Central memory CD8-positive, alpha-beta T cell (primary cell): ENCODE measurements around the gene COL3A1.

Experiments used
- ATAC-seq: fragments of 150-1000 bp; cut with Tn5 transposase; replicated peaks from 2 replicates; pipeline ENCODE4 v1.10.0; 2022; ENCODE audit warnings: mild to moderate bottlenecking, moderate FRiP score, moderate number of reproducible peaks; ENCODE audit not compliant: poor library complexity, severe bottlenecking; ENCODE audit errors: extremely low read depth
- DNase-seq, 2 donors: peaks; one replicate each; pipeline ENCODE4 v3.0.0; 2021; ENCODE audit warnings: low spot score in 2 of 2
- H3K27ac Mint-ChIP-seq: one replicate; pipeline ENCODE4 v1.8.0; 2022; ENCODE audit warnings: low read depth, mild to moderate bottlenecking, moderate library complexity, mixed read lengths
- H3K27me3 Mint-ChIP-seq: one replicate; pipeline ENCODE4 v1.8.0; 2022; ENCODE audit warnings: mixed read lengths
- H3K36me3 Mint-ChIP-seq: one replicate; pipeline ENCODE4 v1.8.0; 2022; ENCODE audit warnings: mild to moderate bottlenecking, moderate library complexity, mixed read lengths; ENCODE audit not compliant: insufficient read depth
- H3K4me1 Mint-ChIP-seq: one replicate; pipeline ENCODE4 v1.8.0; 2022; ENCODE audit warnings: mixed read lengths
- H3K4me3 Mint-ChIP-seq: one replicate; pipeline ENCODE4 v1.8.0; 2022; ENCODE audit warnings: mild to moderate bottlenecking, moderate library complexity, mixed read lengths
- H3K9me3 Mint-ChIP-seq: one replicate; pipeline ENCODE4 v1.8.0; 2022; ENCODE audit warnings: mixed read lengths

Gene COL3A1

DNA sequence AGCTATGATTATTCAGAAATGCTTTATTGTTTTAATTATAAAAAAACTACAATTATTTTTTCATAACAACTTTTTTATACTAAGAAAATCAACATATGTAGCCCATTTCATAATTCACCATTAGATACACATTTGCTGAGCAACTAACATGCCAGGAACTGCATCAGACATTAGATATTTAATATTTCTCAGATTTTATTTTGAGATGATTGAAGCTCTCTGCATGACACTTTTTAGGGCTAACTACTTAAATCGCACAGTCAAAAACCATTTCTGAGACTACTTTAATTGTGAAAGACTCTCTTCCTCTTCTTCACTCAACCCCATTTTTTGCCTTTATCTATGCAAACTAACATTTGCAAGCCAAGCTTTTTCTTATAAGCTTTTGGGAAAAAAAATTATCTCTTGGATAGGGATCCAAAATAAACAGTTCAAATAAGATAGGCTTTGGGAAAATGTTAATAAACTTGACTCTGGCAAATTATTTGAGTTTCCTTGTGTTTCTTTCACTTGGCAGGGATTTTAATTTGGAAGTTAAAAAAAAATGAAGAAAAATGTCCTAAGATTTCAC, 9.1 kb upstream of the COL3A1 start:
- Mint-ChIP-seq H3K9me3 (no peaks in the 10 kb centered on the region), H3K36me3 (no peaks in the 10 kb centered on the region), H3K27ac (no peak overlapping the region)

DNA sequence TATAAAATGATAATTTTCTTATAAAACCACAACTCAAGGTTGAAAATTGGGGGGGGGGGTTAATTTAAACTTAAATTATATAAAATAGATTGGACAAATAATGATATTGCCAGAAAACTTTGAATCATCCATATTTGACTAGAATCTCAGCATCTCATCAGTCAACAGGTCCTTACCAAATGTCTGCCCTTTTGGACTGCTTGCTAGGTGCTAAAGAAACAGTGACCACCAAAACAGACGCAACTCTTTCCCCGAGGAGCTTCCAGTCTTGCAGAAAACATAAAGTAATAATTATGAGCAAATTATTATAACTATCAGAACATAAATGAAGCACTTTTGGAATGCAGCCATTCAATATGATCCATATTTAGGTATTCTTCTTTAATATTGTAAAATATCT, 8.6 kb upstream of the COL3A1 start:
- no peaks in the 10 kb centered on the region for H3K9me3 Mint-ChIP-seq
- ATAC-seq: no peak

More for the DNA sequence above, 9.1 kb upstream of the COL3A1 start:
- H3K4me1 Mint-ChIP-seq: no peaks in the 10 kb centered on the region
- no peak overlapping the region for H3K4me3 Mint-ChIP-seq
- H3K27me3 Mint-ChIP-seq: no peaks in the 10 kb centered on the region
- ATAC-seq (no peak), DNase-seq (no peak)

DNA sequence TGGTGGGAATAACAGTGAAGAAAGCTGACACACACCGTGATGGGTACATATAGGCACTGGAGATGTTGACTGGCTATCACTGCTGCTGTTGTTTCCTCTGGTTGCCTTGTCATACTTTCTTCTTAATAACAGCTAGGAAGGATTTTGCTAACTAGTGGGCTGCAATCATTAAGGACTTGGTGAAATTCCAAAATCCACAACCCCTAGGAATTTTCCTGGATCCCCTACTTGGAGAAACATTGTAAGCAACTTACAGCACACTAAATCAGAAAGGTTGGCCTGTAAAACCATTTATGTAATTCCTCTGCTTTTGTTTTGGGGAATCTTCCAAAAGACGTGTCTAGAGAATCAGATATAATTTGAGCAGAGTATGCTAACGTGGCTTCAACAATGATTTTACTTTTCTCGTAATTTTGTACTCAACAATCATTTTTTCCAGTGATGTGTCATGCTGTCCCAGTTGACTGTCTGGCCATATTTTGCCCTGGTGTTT, 8.0 kb upstream of the COL3A1 start:
- Mint-ChIP-seq H3K4me3 (no peak overlapping the region), H3K36me3 (no peaks in the 10 kb centered on the region), H3K9me3 (no peaks in the 10 kb centered on the region), H3K4me1 (no peaks in the 10 kb centered on the region), H3K27ac (no peak overlapping the region), H3K27me3 (no peaks in the 10 kb centered on the region)
- no peak for DNase-seq
- ATAC-seq: no peak

More for the DNA sequence above, 8.6 kb upstream of the COL3A1 start:
- Mint-ChIP-seq H3K36me3 (no peaks in the 10 kb centered on the region), H3K4me1 (no peaks in the 10 kb centered on the region), H3K4me3 (no peak overlapping the region), H3K27ac (no peak overlapping the region), H3K27me3 (no peaks in the 10 kb centered on the region)
- DNase-seq: no peak

DNA sequence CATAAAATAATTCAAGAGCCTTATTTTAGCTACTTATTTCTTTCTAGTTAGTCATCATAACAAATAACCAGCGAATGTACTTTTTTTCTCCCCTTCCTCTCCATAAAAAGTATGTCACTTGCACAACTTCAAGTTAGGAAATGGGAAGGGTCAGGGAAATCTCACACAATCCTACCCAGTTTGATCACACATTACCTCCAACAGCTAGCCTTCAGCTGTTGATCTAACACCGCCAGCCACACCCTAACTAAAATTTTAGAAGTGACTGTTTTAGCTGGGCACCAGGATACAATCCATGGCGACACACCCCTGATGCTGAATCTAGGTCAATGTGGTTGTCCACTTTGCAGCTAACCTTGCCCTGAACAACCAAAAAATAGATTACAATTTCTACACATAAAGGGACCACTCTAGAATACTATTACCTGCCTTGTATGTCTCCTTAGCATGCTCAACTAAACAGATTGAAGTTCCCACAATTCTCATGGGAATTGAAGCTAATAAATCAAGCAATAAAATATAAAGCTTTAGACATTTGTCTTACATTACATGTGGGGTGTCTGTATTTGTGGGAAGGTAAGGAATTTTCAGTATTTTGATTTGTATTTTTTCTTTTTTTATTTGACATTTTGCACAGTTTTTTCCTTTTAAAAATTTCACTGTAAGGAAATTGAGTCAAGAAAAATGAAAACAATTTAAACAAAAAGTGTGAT, 7.3 kb upstream of the COL3A1 start:
- Mint-ChIP-seq H3K9me3 (no peaks in the 10 kb centered on the region), H3K36me3 (no peaks in the 10 kb centered on the region), H3K27ac (no peak overlapping the region), H3K4me1 (no peaks in the 10 kb centered on the region), H3K4me3 (no peak overlapping the region), H3K27me3 (no peaks in the 10 kb centered on the region)
- ATAC-seq (no peak), DNase-seq (no peak)

DNA sequence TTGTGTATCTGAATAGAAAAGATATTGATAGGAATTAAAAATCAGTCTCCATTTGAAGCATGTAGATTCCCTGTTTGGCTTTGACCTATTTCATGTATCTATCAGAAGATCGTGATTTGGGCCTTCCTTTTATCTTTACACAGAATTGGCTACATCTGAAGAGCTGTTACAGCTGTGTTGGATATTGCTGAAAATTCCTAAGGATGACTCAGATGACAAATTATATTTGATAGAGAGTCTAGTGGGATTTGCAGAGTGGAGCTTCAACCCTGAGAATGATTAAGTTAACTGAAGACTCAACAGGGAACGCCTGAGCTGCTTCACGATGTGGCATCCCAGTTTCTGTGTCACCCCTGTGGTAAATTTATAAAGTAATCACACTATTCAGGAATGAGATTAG, 4.9 kb upstream of the COL3A1 start:
- no peaks in the 10 kb centered on the region for H3K36me3 Mint-ChIP-seq
- H3K4me3 Mint-ChIP-seq: no peak overlapping the region
- H3K4me1 Mint-ChIP-seq: no peaks in the 10 kb centered on the region
- H3K27ac Mint-ChIP-seq: no peak overlapping the region
- ATAC-seq (no peak), DNase-seq (no peak)
- H3K27me3 Mint-ChIP-seq: no peaks in the 10 kb centered on the region
- no peaks in the 10 kb centered on the region for H3K9me3 Mint-ChIP-seq

DNA sequence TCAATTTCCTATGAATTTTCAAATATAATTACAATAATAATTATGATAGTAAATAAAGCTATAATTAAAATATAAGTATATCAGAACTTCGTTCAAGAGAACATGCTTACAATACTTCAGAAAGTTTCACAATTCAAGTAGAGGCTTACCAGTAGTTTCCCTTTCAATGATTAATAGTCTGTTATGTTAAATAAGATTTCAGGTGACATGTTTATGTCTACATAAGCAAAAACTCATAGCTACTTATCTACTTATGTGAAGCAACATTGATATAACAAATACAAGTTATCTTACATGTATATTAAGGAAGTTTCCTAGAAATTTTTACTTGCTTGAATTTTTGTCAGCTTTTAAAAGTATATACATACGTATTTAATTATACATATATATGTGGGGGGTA, 4.5 kb upstream of the COL3A1 start:
- Mint-ChIP-seq H3K4me3 (no peak overlapping the region), H3K4me1 (no peaks in the 10 kb centered on the region), H3K27ac (no peak overlapping the region), H3K9me3 (no peaks in the 10 kb centered on the region), H3K36me3 (no peaks in the 10 kb centered on the region), H3K27me3 (no peaks in the 10 kb centered on the region)
- no peak for ATAC-seq
- DNase-seq: no peak

DNA sequence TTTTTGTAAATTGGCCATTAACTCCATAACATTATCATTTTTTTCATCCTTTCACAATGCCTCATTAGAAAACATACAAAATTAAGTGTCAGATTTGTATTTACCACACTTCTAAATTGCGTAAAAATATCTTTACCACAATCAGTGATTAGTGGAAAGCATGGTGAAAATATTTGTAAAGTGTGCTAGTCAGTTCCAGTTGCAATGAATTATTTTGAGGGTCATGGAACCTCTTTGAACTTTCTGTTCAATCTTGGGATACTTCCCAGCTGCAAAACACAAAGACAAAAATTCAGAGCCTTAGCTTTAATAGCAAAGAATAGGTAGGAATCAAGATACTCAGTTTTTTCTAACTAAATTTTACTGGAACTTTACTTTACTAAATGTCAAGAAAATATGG, 4.0 kb upstream of the COL3A1 start:
- DNase-seq: no peak
- H3K4me1 Mint-ChIP-seq: no peaks in the 10 kb centered on the region
- no peaks in the 10 kb centered on the region for H3K36me3 Mint-ChIP-seq
- no peak overlapping the region for H3K4me3 Mint-ChIP-seq
- no peaks in the 10 kb centered on the region for H3K9me3 Mint-ChIP-seq
- H3K27me3 Mint-ChIP-seq: no peaks in the 10 kb centered on the region
- no peak overlapping the region for H3K27ac Mint-ChIP-seq
- no peak for ATAC-seq

DNA sequence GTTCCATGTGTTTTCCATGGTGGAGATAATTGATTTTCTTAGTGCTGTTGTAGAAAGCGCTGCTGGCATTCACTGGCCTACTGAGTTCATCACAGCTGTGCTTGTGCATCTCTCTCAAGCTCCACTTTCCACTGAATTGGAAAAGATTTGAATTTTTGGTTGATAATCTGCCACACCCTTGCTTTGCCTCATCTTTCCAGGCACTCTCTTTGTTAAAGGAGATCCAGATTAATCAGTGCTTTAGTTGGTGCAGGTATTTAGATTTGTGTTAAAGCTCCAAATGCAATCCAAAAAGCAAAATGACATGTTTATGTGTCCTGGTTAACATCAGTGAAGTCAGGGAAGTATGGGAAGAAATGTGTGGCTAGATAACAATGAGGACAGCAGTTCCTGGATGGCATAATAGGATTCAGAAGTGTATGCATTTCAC, 2.7 kb upstream of the COL3A1 start:
- no peak overlapping the region for H3K4me3 Mint-ChIP-seq

DNA sequence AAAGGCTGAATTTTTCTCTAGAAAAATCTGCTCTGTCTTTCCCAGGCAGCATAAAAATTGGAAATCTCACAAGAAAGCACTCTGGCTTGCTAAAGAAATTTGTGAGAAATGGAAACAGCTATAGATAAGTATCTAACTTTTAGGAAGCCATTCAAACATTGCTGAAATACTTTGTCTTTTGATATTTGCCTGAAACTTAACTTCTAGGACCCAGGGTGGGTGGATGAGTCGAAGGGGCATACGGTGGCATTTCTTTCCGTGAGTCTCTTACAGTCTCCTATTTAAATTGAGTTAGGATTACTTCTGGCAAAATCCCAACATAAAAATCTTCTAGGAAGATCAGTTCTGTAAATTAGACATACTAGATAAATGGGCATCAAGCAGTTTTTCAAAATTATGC, 532 bp upstream of the COL3A1 start:
- Mint-ChIP-seq H3K4me3 (no peak overlapping the region), H3K27me3 (no peaks in the 10 kb centered on the region), H3K36me3 (no peaks in the 10 kb centered on the region), H3K27ac (no peak overlapping the region), H3K4me1 (no peaks in the 10 kb centered on the region), H3K9me3 (no peaks in the 10 kb centered on the region)
- ATAC-seq (no peak), DNase-seq (no peak)

More for the DNA sequence above, 2.7 kb upstream of the COL3A1 start:
- H3K9me3 Mint-ChIP-seq: no peaks in the 10 kb centered on the region
- no peak overlapping the region for H3K27ac Mint-ChIP-seq
- DNase-seq (no peak), ATAC-seq (no peak)
- no peaks in the 10 kb centered on the region for H3K36me3 Mint-ChIP-seq
- H3K4me1 Mint-ChIP-seq: no peaks in the 10 kb centered on the region
- no peaks in the 10 kb centered on the region for H3K27me3 Mint-ChIP-seq

DNA sequence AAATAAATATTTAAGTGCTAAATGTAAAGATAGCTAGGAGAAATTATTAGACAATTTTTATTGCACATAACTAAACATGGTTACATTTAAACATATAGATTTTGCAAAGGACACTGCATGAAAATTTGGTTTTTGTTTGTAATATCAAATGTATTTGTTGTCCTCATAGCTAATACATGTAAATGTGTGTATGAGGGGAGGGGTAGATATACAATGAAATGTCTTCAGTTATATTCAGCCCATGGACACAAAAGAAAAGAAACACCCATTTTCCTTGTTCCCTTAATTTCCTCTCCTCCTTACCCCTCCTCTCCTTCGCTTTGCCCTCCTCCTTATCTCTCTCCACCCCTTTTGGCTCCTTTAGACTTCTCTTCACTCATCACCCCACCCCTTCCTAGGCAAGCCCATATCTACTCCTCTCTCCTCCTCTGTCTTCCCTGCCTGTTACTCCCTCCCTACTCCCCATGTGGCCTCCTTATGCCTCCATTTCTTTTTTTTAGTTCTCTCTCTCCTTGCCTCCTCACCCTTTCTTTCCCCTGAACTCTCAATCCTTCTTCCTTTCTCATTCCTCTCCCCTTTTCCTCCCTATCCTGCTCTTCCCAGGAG, 1.4 kb downstream of the COL3A1 start:
- ATAC-seq (no peak), DNase-seq (no peak)
- Mint-ChIP-seq H3K36me3 (no peaks in the 10 kb centered on the region), H3K4me1 (no peaks in the 10 kb centered on the region), H3K4me3 (no peak overlapping the region), H3K27me3 (no peaks in the 10 kb centered on the region), H3K9me3 (no peaks in the 10 kb centered on the region), H3K27ac (no peak overlapping the region)

DNA sequence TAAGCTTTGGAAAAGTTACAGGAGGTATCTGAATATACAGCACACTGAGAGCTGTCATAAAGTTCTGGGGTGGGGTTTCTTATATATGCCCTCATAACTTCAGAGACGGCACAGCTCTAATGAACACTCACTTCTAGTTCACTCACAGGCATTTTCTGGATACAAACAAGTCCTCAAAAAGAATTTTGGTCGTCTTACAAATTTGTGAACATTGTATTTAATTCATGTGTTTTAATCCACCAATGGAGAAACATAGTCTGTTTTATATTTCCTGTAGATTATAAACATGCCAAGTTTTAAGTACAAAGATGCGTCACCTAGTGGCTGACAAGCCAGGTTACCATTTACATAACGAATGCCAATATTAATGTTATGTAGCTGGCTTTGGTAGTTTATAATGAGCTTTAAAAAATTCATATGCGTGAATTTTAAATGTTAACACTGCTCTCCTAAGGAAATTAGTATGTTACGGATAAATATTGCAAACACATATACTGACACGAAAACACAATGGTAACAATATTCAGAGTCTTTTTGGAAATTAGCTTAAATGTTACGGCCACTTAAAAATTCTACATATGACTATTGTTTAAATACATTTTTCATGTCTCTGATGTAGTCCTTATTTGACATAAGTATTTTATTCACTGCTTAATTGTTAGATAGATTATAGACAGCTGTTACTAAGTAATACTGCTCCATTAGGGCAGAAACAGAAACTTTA, 2.5 kb downstream of the COL3A1 start:
- Mint-ChIP-seq H3K27ac (no peak overlapping the region), H3K27me3 (no peaks in the 10 kb centered on the region), H3K36me3 (no peaks in the 10 kb centered on the region), H3K9me3 (no peaks in the 10 kb centered on the region), H3K4me3 (no peak overlapping the region), H3K4me1 (no peaks in the 10 kb centered on the region)
- ATAC-seq (no peak), DNase-seq (no peak)

DNA sequence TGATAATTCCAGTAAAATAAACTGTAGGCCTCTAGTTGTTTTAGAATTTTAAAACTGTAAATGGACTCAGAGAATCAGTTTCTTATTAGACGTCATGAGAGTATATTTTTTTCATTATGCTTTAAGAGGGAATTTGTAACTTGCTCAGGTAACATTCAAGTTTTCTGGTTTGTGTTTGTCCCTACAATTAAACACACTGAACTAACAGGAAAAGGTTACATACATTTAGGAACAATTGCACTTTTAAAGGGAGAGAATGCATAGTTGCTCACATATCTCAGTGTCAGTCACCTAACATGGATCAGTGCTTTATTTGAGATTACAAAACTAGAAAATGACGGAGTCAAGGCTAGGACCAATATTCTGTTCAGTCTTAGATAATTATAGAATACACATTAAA, 3.1 kb downstream of the COL3A1 start:
- H3K27ac Mint-ChIP-seq: no peak overlapping the region

More for the DNA sequence above, 3.1 kb downstream of the COL3A1 start:
- H3K27me3 Mint-ChIP-seq: no peaks in the 10 kb centered on the region
- no peaks in the 10 kb centered on the region for H3K36me3 Mint-ChIP-seq
- no peak for DNase-seq
- no peaks in the 10 kb centered on the region for H3K9me3 Mint-ChIP-seq
- no peak overlapping the region for H3K4me3 Mint-ChIP-seq
- no peaks in the 10 kb centered on the region for H3K4me1 Mint-ChIP-seq
- no peak for ATAC-seq
